Cortex of kidney (tissue), 1 donor: ENCODE data around the gene GRIN2A.

ENCODE experiments used
- DNase-seq: peaks from one replicate; lab custom pipeline; 2025; lab: John Stamatoyannopoulos, UW

The GRIN2A gene

DNA sequence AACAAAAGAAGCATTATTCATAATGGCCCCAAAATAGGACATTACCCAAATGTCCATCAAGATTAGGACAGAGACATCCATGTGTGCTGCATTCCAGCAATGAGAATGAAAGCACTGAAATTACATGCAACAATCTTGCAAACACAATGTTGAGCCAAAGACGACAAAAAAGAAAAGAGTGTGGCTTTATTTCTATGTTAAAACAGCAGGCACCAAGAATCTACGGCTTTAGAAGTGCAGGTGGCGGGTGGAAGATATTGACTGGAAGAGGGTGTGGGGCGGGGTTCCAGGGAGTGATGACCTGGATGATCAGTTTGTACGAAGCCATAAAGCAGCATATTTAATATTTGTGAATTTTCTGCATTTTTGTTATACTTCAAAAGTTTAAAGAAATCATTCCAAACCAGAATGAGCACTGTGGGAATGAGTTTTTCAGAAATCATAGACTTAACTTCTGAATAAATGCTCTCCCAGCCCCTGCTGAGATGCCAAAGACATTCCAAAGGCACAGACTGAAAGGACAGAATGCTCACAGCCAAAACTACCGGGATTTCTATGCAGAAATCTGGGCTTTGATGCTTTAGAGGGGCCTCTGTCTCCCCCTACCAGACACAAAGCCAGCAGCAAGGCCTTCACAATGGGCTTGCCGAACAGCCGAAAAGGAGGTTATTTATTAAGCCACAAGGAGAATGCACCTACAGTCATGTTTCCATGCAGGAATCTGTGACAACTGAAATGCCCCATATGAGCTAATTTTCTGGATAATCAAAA lies 361.6 kb downstream of the GRIN2A start:
- no peak for DNase-seq

DNA sequence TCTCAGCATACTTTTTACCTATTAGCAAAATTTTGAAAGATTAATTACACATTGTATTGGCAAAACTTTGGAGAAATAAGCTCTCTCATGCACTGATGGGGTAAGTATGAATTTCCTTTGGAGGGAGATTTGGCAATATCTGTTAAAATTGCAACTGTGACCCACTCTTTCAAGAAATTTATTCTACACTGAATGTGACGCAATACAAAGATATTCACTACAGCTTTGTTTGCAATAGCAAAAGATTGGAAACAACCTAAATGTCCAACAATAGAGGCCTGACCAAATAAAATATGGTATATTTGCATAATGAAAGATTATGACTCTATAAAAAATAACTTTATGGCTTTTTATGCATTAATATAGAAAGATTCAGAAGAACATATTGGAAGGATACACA lies 363.5 kb downstream of the GRIN2A start:
- DNase-seq = no peak

DNA sequence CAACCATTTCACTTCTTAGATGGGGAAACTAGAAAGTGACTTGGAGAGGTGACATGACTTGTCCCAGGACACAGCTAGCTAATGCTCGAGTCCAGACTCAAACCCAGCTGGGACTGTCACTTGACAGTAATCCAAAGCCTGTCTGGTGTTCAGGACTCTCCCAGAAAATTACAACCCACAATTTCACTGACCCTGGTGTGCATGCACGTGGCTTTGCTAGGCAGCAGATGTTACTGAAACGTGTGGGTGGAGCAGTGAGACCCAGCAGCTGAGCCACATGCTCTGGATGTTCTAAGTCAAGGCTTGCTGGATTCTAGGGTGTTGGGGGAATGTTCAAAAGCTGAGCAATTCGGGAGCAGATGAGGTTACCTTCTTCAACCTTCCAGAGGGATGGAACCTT lies 364.6 kb downstream of the GRIN2A start:
- no peak for DNase-seq

DNA sequence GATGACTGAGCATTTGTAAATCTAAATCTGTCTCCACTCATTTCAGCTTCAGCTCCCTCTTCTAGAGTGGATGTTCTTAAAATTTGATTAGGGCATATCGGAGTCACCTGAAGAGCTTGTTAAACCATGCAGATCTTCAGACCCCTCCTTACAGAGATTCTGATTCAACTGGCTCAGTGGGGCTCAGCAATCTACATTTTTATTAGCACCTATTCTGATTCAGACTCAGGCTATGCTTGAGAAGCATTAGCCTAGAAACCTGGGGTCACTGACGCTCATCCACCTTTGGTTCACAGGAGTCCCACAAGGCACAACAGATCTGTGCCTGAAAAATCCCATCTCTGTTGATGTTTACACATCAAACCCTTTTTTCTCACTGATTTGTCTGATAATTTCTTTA lies 365.6 kb downstream of the GRIN2A start:
- DNase-seq = no peak

DNA sequence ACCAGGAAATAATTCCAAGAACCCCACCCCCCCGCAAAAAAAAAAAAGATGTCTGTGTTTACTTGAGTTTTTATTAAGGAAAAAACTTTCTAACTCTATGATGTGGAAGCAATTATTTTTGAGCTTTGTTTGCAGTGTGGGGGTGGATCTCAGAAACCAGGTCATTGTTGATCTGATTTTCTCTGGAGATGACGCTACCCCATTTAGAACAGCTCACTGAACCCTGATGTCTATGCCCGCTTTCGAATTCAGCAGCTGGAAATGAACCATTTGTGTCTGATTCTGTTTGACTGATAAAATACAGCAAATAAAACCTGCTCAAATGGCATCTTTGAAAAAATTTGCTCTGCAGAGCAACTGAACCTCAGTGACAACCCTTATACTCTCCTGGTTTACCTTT lies 368.6 kb downstream of the GRIN2A start:
- no peak for DNase-seq

DNA sequence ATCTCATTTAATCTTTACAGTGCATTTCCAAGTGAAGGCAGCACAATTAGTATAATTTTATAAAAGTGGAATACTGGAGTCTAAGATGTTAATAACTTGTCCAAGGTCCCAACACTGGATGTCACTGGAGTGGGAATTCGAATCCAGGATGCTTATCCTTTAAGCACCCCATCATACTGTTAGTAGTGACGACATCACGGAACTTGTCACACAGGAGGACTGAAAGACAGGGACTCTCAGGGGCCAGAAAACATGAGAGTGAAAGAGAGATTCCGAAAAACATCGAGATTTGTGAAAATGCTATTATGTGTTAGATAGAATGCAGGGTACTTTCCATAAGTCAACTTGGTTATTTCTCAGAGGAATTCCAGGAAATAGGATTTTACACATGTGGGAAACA lies 374.0 kb downstream of the GRIN2A start:
- no peak for DNase-seq

DNA sequence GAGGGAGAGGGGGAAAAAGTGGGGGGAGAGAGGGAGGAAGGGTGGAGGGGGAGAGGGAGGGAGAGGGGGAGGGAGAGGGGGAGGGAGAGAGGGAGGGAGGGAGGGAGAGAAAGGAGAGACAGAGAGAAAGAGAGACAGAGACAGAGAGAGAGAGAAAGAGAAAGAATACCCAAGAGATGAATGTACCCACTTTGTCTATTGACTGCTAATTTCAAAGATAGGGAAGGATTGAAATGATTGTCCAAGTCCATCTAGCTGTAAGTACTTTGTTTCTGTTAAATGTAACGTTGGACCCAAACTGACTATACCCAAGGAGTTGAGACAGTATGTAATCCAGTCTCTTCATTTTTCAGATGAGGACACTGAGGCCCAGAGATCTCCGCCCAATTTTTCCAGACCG lies 374.9 kb downstream of the GRIN2A start:
- no peak for DNase-seq

DNA sequence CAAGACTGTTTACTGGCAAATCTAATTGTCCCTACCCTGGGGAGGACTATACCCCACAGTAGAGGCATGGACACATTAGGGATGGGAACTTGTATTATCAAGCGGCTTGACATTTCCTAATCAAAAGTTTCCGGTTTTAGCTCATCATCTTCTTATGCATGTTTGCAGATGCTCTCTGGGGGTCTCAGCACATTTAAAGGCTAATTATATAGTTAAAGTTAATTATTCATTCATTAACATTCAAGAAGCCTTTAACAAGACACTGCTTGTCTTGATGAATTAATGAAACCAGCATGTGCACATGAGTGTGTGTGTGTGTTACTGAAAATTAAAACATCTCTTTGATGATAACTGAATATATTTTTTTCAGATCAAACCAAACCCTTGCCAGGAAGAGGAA lies 377.1 kb downstream of the GRIN2A start:
- DNase-seq = no peak

DNA sequence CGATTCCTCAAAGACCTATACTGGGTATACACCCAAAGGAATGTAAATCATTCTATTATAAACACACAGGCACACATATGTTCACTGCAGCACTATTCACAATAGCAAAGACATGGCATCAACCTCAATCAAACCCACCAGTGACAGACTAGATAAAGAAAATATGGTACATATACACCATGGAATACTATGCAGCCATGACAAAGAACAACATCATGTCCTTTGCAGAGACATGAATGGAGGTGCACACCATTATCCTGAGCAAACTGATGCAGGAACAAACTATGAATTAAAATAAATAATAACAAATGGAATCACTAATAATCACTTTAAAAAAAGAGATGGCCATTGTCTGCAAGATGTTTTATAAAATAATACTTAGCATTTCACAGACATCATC lies 380.1 kb downstream of the GRIN2A start:
- no peak for DNase-seq

DNA sequence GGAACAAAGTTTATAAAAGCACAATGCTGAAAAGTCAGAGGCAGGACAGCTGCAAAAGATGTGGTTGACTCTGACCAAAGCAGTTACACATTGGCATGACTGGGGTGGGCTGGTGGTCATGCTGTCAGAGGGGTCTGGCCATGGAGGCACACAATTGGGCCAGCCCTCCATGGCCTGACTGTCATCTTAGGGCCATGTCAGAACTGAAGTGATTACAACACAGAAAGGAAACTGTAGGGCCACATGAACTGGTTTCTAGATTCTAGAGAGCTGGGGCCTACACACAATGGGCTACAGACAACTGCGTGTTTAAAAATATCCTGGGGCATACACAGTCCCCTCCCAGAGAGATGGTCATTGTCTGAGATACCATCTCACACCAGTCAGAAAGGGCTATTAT lies 380.6 kb downstream of the GRIN2A start:
- DNase-seq = no peak

DNA sequence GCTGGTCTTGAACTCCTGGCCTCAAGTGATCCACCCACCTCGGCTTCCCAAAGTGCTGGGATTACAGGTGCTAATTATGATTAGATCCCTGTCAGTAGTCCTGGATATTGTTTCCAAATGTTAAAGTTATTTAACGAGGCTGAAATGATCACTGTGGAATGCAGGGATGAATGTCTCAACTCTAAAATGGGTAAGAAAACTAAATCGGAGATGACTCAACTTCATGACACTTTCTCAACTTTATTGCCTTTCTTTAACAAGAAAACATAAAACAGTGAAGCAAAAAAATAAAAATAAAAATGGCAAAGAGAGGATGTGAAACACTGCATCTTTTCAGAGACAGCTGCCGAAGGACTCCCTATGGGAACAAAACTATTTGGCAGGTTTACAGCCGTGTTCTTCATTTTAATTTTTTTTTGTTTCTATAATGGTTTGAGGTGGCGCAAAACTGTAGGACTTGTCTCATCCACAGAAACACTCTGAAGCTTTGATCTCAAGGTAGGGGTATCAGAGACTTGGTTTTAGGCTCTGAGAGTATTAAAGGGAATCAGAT lies 382.0 kb downstream of the GRIN2A start:
- DNase-seq = no peak

DNA sequence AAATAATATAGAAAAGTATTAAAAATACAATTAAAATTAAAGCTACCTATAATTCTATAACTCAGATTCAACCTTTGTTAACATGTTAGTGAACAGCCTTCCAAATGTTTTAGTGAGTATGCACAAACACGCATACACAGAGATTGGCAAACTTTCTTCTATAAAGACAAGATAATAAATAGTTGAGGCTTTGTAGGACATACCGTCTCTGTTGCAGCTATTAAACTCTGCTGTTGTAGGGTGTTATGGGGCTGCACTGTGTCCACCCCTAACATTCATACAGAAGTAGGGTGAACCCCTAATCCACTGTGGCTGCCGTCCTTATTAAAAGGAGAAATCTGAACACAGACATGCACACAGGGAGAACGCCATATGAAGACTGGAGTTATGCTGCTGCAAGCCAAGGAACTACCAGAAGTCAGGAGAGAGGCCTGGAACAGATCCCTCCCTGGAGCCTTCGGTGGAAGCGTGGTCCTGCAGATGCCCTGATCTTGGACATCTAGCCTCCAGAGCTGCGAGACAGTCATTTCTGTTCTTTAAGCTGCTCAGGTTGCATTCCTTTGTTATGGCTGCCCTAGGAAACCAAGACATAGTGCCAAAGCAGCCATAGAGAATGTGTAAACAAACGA lies 383.2 kb downstream of the GRIN2A start:
- DNase-seq = no peak

DNA sequence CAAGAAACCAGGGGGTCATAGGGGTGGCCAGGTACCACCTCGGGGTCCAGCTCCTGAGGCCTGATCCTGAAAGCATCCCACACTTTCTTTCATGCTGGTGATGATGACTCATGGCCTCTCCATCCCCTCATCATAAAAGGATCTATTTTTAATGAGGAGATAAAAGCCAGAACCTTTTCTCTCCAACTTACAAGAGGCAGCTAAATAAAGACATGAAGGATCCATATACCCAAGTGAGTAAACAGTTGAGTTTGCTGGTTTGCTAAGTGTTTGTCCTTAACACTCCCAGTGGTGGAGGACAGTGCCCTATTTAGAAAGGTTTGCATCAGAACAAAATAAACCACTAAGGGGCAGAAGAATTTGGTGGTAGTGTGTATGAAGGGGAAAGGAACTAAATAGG lies 383.8 kb downstream of the GRIN2A start:
- no peak for DNase-seq

DNA sequence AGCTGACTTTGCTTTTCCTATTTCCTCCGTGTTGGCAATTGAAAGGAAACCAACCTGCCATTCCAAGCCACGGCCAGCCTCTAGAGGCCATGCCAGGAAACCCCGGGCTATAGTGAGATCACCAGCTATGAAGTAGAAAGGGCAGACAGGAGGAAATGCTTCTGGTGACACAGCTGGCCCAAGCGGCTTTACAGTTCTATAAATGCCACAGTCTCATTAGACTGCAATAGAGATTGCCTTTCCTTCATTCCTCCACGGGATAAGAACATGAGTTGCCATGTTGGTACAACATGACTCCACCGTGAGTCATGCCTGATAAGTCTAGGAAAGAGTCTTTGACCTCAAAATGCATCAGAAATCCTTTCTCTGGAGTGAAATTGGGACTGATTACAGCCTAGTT lies 384.9 kb downstream of the GRIN2A start:
- DNase-seq = no peak

DNA sequence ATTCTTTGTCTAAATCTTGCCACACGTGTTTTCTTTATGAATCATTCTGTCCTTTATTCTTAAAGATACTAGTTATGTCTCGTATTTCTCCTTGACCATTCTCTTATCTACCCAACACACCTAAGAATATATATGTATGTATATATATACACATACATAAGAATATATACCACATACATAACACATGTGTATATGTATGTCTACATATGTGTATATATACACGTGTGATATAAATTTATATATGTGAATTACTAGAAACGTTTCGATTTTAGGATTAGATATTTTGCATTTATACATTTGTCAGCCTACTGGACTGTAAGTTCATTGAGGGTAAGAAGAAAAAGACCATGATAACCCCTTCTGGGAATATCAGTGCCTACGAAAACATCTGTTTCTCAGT lies 388.6 kb downstream of the GRIN2A start:
- DNase-seq = no peak

DNA sequence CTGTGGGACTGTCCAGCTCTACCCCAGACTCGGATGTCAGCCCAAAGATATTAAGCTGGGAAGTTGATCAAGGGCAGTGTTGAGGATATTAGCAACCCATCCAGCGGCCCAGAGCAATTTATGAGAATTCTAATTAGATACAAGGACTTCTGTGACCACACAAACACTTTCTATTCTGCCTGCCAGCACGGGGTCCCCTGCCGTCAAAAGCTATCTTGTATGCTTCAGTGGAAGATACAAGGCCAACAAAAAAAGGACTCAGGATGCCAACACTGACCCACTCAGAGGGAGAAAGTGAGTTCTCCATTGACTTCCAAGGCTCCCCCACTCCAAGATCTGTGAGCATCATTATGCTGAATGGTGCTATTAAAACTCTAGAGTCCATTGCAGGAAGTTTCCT lies 390.7 kb downstream of the GRIN2A start:
- no peak for DNase-seq

DNA sequence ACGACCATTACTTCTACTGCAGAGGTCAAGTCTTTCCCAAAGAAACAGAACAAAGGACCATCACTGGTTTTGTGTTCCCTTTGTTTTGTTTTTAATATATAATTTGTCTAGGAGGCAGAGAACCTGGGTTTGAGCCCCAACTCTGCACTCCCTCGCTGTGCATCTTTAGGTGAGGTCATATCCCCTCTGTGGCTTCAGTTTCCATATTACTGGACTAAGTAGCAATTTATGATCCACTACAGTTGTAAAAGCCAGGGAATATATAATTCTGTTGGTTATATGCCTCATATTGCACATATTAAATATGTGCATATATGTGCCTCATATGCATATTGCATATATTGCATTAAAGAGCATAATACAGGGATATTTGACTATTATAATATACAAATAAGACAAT lies 392.0 kb downstream of the GRIN2A start:
- DNase-seq = no peak

DNA sequence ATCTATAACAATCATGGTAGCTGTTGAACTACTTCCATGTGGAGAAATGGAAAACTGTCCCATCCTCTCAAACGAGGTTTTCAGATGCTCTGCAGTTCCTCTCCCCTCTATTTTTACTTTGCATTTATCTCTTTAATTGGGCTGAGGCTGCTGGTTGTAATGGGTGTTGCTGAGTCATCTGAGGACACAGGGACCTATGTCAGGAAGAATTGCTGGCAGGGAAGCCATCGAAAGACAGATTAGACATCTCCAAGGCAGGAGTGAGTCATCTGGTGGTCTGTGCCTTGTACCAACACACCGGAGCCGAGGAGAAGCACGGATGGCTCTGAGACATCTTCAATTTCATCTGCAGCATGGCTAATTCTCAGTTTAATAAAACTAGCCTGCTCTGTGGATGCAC lies 394.5 kb downstream of the GRIN2A start:
- no peak for DNase-seq

DNA sequence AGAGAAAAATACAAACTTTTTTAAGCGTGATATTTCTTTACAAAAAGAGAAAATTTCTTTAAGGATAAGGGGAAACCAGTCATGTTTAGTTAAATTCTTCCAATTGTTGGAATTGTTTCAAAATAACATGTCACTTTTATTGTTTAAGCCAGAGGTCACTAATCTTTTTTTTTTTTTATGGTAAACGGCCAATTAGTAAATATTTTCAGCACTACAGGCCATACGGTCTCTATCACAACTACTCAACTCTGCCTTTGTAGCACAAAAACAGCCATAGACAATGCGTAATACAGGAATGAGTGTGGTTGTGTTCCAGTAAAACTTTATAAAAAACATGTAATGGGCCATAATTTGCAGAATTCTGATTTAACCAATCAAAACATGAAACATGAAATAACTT lies 401.4 kb downstream of the GRIN2A start:
- DNase-seq = no peak

DNA sequence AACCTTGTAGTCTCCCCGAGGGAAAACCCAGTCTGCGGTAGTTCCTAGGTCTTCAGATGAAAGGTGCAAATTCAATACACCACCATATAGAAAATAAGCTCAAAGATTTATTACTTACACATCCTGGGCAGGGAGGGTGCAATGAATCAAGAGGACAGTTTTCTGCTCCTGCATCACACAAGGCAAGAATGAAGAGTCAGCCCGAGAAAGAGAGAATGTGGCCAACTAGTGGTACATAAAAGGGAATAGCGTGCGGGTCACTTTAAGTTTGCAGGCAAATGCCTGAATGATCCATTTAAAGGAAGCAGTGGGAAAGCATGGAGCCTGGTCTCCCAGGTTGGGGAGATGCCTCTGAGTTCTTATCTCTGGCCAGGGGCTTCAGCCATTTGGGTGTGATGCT lies 403.4 kb downstream of the GRIN2A start:
- no peak for DNase-seq

DNA sequence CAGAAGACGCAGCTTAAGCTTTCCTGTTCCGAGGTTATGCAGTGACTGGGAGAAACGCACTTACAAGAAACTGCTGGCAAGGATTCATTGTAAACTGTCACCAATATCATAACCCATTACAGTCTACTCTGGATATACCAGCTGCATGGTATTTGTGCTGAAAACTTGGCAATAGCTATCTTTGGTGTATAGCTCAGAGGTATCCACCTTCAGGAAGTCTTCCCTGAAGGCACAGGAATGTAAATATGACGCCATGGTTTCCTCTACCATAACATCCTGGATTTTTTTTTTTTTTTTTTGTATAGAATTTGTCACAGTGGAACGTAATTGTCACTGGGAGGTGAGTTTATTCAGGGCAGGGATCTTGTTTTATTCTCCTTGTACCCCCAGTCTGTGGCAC lies 406.2 kb downstream of the GRIN2A start:
- DNase-seq = no peak

DNA sequence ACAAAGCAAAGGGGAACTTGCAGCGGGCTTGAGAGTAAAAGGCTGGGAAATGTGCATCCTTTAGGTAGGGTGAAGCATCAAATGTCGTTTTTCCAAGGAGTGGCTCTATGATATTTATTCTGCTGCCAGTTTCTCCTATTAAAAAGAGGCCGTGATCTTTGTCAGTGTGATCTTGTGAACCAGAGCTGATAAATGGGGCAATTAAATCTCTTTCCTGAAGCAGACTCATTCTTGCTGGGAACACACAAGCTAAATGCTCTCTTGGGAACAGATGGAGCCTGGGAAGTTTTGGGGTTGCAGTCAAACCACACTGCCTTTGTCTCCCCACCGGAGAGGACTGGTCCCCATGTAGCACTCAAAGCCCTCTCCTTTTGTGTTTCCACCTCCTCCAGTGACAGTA lies 408.9 kb downstream of the GRIN2A start:
- DNase-seq = no peak

DNA sequence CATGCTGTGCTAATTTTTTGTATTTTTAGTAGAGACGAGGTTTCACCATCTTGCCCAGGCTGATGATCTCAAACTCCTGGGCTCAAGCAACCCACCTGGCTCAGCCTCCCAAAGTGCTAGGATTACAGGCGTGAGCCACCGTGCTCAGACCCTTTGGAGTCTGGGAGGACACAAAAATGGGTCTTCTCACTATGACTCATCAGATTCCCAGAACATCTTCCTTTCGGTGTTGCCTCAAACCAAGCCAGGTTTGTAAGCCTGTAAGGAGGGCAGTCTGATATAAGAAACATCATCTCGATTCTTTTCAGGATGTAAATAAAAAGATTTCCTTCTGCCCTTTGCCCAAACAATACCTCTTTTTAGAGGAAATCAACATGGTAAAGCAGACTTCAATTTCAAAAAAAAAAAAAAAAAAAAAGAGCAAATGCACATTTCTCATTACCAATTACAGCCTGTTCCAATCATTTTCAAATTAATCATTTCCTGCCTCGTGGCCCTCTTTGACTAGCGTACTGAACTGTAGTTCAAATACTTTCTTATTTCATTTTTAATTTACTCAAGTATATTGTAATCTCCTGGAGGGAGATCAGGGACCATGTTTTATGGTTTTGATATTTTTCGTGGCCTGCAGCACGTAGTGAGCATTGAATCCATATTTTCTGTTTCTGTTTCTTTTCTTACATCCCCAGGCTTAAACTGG lies 409.6 kb downstream of the GRIN2A start:
- no peak for DNase-seq
